ENCODE measurements around the gene CDH2. TPM values are rescaled to one million over a fixed set of nuclear protein-coding genes. Genes with fewer than 3 reads are reported as not detected.

Gene CDH2
- total RNA-seq, 1 experiment from 2014 or later: 36.2 TPM

- WGBS (ENCODE audit: extremely low coverage, insufficient read length, low lambda C conversion rate): no CpG with 5 or more reads among the region's 4 CpGs
- no peak overlapping the region for H3K18ac ChIP-seq (ENCODE audit: insufficient read length, low read depth, low read length)
- no peak overlapping the region for H4K8ac ChIP-seq (replicated peaks; ENCODE audit: insufficient read length, low read depth, low read length)
- no peak overlapping the region for H3K4me3 Mint-ChIP-seq
- H3K79me1 ChIP-seq (ENCODE audit: insufficient read depth, low read depth, low read length, poor library complexity, severe bottlenecking): no peaks in the 10 kb centered on the region
- no peak overlapping the region for H4K91ac ChIP-seq (ENCODE audit: insufficient read length, low read depth, low read length)
- no peaks in the 10 kb centered on the region; the same call in 1 of the 2 replicates for H3K79me2 ChIP-seq (ENCODE audit: insufficient read depth, low read length)
- H3K27ac Mint-ChIP-seq: no peak overlapping the region
- H3K27me3 Mint-ChIP-seq (ENCODE audit: low read depth): no peaks in the 10 kb centered on the region
- H3K4me1 ChIP-seq (ENCODE audit: insufficient read depth, low read length): no peaks in the 10 kb centered on the region
- H3K9ac ChIP-seq (ENCODE audit: extremely low read depth, insufficient read length, low read length): no peak overlapping the region
- H3K27ac ChIP-seq (ENCODE audit: insufficient read length, low read depth, low read length): no peak overlapping the region
- no peaks in the 10 kb centered on the region for H4K20me1 ChIP-seq (ENCODE audit: control insufficient read depth, insufficient read depth, insufficient read length)
- H3K9me3 Mint-ChIP-seq: no peaks in the 10 kb centered on the region
- DNase-seq: no peak
- no peaks in the 10 kb centered on the region for H3K27me3 ChIP-seq (ENCODE audit: insufficient read depth, low read length)
- no peak overlapping the region for H4K5ac ChIP-seq (ENCODE audit: insufficient read length, low read depth, low read length)
- no peak overlapping the region for H3T11ph ChIP-seq (ENCODE audit: low read length)
- no peak overlapping the region for H2BK5ac ChIP-seq (ENCODE audit: insufficient read length, low read length)
- no peak overlapping the region for H3K14ac ChIP-seq (ENCODE audit: insufficient read depth, low read length)
- no peak overlapping the region for H3K56ac ChIP-seq (ENCODE audit: insufficient read length, low read depth, low read length)
- H2BK20ac ChIP-seq (ENCODE audit: low read depth, low read length, poor library complexity, severe bottlenecking): no peak overlapping the region
- H3K4me2 ChIP-seq (ENCODE audit: insufficient read depth, insufficient read length, low read length): no peak overlapping the region
- H2BK12ac ChIP-seq (ENCODE audit: insufficient read length, low read depth, low read length): no peak overlapping the region
- H2BK120ac ChIP-seq (ENCODE audit: low read depth, low read length, poor library complexity, severe bottlenecking): no peak overlapping the region
- H3K4ac ChIP-seq (ENCODE audit: low read depth, low read length): no peak overlapping the region
- no peak overlapping the region for H3K23ac ChIP-seq (ENCODE audit: insufficient read length, low read depth, low read length)
- no peaks in the 10 kb centered on the region; a peak in 1 of 7 replicates for H3K36me3 Mint-ChIP-seq (ENCODE audit: insufficient read depth in 1 of 3, low read depth in 3 of 3)
- no peak for TF ChIP-seq CTCF (conservative IDR thresholded peaks at IDR 0.05)
- no peak overlapping the region for H2AK5ac ChIP-seq (ENCODE audit: insufficient read length, low read length)
- H2BK15ac ChIP-seq (ENCODE audit: low read depth, low read length): no peak overlapping the region
- H3K9me3 ChIP-seq (ENCODE audit: control insufficient read depth, low read depth, low read length): no peaks in the 10 kb centered on the region
- H2AFZ ChIP-seq (ENCODE audit: low read length): no peak overlapping the region
- no peaks in the 10 kb centered on the region for H3K4me1 Mint-ChIP-seq
- no peaks in the 10 kb centered on the region for H3K23me2 ChIP-seq (ENCODE audit: insufficient read length, low read depth, low read length, poor library complexity, severe bottlenecking)
Observed at GRCh38 chr18:28136071-28136470, 40.9 kb downstream of the CDH2 start.
